ENCODE data around the gene EEF2K.

The EEF2K gene

DNA sequence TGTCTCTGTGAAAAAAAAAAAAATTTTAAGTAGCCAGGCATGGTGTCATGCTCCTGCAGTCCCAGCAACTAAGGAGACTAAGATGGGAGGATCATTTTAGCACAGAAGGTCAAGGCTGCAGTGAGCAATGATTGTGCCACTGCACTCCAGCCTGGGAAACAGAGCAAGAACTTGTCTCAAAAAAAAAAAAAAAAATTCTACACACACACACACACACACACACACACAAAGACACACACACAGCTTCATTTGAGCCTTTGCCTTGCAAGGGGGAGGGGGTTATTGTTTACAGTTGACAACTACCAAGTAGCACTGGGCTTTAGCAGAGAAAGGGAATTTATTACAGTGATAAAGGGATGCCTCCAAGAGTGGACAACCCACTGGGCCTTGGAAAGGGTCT, 86.2 kb downstream of the EEF2K start:
- DNase-seq (ENCODE audit: low read depth) = no peak
- TF ChIP-seq, protein P1, sequence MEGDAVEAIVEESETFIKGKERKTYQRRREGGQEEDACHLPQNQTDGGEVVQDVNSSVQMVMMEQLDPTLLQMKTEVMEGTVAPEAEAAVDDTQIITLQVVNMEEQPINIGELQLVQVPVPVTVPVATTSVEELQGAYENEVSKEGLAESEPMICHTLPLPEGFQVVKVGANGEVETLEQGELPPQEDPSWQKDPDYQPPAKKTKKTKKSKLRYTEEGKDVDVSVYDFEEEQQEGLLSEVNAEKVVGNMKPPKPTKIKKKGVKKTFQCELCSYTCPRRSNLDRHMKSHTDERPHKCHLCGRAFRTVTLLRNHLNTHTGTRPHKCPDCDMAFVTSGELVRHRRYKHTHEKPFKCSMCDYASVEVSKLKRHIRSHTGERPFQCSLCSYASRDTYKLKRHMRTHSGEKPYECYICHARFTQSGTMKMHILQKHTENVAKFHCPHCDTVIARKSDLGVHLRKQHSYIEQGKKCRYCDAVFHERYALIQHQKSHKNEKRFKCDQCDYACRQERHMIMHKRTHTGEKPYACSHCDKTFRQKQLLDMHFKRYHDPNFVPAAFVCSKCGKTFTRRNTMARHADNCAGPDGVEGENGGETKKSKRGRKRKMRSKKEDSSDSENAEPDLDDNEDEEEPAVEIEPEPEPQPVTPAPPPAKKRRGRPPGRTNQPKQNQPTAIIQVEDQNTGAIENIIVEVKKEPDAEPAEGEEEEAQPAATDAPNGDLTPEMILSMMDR (IDR thresholded peaks at IDR 0.05; ENCODE audit: low read depth, low read length, missing control alignments) = no peak
- H3K4me3 ChIP-seq (ENCODE audit: low read depth, low read length) = no peak overlapping the region

DNA sequence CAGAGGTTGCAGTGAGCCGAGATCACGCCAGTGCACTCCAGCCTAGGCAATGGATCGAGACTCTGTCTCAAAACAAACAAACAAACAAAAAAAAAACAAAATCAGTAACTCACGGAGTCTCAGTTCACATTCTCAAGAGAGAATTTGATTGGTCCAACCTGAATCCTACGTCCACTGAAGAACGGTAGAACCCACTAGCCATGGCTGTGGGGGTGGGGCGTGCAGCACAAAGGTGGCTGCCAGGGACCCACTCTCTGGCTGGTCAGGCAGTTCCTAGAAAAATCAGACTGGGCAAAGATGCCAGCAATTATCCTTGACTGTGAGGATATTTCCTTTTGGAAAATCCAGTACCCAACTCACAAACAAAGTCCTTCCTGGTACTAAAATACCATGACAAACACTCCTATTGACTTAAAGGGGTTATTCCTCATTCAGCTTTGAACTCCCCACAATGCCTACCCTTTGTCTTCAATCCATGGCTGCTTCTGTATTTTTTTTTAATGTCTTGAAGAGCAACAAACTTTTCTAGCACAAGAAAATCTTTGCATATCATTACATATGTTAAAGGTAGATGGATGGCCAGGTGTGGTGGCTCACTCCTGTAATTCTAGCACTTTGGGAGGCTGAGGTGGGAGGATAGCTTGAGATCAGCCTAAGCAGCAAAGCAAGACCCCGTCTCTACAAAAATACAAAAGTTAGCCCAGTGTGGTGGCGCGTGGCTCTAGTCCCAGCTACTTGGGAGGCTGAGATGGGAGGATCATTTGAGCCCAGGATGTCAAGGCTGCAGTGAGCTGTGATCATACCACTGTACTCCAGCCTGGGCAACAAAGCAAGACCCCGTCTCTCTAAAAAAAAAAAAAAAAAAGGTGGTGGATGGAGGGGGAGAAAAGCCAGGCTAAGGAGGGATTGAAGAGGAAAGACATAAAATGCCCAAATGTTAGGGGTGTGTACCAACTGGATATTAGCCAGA, 87.3 kb downstream of the EEF2K start:
- TF ChIP-seq, protein P1 (IDR thresholded peaks at IDR 0.05; ENCODE audit: low read depth, low read length, missing control alignments) = no peak
- no peak overlapping the region for H3K4me3 ChIP-seq (ENCODE audit: low read depth, low read length)
- DNase-seq (ENCODE audit: low read depth) = no peak

DNA sequence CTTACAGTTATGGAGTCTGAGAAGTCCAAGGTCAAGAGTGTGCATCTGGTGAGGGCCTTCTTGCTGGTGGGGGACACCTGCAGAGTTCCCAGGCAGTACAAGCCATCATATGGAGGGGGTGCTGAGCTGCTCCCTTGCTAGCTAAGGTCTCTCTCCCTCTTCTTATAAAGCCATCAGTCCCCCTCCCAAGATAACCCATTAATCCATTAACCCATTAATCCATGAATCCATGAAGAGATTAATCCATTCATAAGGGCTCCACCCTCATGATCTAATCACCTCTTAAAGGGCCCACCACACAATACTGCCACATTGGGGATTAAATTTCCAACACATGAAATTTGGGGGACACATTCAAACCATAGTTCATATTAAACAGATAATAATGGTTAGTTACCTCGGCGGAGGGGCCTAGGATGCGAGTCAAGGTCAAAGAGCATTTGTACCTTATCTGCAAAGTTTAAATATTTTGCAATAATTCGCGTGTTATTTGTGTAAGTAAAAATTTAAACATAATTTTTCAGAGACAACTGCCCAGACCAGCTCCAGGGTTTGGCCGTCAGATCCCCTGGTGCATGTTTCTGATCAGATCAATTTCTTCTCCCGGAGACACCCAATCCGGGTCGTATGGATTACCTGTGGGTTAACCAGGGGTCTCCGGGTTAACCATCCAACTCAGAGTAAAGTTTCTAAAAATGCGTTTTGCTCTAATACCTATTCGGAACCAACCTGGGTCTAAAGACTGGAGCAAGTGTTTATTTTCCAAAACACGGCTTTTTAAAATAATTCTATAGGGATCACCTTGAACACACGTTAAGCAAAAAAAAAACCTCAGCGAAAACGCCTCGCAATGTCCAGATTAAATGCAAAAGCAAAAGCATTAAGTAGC, 90.4 kb downstream of the EEF2K start:
- peak overlapping the region; percentile 76 for H3K4me3 ChIP-seq (ENCODE audit: low read depth, low read length)
- TF ChIP-seq, protein P1 (IDR thresholded peaks at IDR 0.05; ENCODE audit: low read depth, low read length, missing control alignments) = no peak
- DNase-seq (ENCODE audit: low read depth) = no peak

DNA sequence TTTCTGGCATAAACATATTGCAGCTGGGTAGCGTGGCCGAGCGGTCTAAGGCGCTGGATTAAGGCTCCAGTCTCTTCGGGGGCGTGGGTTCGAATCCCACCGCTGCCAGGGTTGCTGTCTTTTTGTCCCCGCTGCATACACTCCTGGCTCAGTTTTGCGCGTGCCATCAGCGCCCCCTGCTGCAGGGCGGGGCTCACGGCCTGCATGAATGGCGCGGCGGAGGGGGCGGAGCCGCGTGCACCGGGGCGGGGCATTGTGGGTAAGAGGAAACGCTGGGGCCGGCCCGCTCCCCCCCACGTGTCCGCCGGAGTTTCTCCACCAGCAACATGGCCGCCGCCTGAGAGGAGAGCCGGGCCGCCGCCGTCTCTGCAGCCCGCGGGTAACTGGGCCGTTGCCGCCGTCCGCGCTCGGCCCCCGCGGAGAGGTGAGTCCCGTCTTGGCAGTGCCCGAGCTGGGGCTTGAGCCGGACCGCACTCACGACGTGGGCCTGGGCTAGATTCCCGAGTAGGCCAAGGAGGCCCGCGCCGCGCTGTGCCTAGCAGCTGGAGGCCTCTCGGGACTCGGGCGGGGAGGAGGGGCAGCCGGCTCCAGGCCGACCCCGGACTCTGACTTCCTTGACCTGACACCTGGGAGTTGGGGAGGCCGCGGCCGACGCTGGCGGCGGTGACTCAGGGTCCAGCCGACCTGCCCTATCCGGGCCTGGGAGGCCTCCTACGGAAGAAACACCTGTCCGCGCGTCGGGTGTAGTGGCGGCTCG, 91.2 kb downstream of the EEF2K start, which contains the start of gene POLR3E:
Gene POLR3E, plus strand, starts transcription at position 296 of the 757 bp plus-strand sequence. CDS start 5,560 bp downstream, outside the sequence.
- TF ChIP-seq, protein P1 (IDR thresholded peaks at IDR 0.05; ENCODE audit: low read depth, low read length, missing control alignments) = peak; percentile 79
- peak; percentile 88 for DNase-seq (ENCODE audit: low read depth)
- H3K4me3 ChIP-seq (ENCODE audit: low read depth, low read length) = peak within 1 kb of the TSS; percentile 84

DNA sequence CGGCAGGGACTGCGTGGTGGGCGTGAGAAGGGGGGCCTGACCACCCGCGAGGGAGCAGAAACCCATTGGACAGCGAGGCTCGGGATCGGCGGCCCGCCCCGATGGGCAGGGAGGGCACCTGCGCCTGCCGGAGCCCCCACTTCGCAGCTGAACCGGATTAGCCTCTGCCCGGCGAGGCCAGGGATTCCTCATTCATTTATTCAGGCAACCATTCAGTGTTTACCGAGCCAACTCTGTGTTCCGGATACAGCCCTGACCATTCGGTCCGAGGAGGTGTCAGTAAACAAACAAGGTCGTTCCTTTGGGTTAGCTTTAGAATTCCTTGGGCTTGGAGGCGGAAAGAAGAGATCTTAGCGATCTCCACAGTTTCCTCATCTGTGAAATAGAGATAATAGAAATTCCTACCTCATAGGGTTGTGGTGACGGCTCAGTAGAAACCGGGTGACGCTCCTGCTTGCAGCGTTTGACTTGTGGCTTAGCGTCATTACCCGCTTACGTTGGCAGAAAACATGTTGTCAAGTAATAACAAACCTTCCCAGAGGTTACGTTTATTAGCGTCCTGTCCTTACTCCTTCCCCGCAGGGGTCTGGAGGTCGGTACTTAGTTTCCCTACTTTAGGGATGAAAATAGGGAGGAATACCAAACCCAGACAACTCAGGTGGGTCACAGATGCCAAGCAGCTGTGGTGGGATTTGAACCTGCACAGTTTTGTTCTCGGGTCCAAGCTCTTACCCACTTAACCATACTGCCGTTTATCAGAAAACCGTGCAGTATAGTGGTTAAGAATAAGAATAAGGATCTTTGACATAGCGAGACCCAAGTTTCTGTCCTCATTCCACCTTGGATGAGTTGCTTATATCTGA, 92.0 kb downstream of the EEF2K start:
- DNase-seq (ENCODE audit: low read depth) = peak; percentile 85
- TF ChIP-seq, protein P1 (IDR thresholded peaks at IDR 0.05; ENCODE audit: low read depth, low read length, missing control alignments) = no peak
- H3K4me3 ChIP-seq (ENCODE audit: low read depth, low read length) = peak overlapping the region; percentile 84
